GM19328 (cell line): ENCODE results near the gene VPS26B.
"Not testable (repeated sequence)": the region's sequence is repeated elsewhere in the genome, so short reads cannot be mapped to it uniquely, and the experiment has no call there.

Source experiments
- ATAC-seq: cut with Tn5 transposase; IDR thresholded peaks from one replicate; pipeline ENCODE4 v1.9.1; 2021; ENCODE audit warnings: mild to moderate bottlenecking, moderate library complexity; ENCODE audit not compliant: unreplicated experiment

The VPS26B gene

DNA sequence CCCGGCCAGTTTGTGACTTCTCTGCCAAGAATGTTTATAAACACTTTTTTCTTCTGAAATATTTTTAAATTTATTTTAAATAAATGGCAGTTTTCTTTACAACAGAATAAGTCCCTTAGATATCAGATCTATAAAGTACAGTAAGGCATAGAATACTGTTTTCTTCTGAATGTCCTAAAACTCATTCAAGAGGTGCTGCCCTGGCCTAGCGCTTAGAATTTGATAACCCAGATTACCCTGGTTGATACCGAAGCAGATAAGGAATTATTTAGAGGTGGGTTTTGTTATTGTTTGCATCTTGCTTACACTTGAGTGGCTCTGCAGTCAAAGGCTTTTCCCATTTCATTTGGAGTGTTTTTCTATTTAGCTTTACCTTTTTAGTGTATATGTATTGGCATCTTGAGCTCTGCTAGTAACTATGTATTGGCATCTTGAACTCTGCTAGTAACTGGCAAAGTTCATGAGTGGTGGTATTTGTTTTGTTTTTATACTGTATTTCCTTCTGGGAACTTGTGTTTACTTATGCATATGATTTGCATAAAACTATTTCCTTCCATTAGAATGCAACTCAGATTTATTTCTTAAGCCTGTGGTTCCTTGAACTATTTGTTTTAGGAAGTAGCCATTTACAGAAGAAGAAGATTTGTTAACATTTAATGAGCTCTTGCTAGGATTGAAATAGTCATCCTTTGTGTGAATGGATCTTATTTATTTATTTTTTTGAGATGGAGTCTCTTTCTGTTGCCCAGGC, 30.1 kb downstream of the VPS26B start:
- ATAC-seq = no peak

DNA sequence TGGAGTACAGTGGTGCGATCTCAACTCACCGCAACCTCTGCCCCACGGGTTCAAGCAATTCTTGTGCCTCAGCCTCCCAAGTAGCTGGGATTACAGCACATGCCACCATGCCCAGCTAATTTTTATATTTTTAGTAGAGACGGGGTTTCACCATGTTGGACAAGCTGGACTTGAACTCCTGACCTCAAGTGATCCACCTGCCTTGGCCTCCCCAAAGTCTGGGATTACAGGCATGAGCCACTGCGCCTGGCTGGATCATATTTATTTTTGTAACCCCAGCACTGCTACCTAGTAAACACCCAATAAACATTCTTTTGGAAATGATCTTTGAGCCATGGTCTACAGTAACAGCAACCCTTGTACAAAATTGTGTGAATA, 30.7 kb downstream of the VPS26B start:
- not testable (repeated sequence) for ATAC-seq

DNA sequence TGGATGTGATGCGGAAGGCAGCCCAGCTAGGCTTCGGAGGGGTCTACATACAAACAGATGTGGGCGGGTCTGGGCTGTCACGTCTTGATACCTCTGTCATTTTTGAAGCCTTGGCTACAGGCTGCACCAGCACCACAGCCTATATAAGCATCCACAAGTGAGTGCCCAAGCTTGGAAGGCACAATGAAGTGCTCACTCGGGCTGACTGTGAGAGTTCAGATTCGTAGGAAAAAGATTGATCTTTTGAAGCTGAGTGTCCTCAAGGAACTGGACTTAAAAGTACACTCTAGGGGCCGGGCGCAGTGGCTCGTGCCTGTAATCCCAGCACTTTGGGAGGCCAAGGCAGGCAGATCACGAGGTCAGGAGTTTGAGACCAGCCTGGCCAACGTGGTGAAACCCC, 32.6 kb downstream of the VPS26B start:
- ATAC-seq = no peak

- ATAC-seq = no peak
Observed at GRCh38 chr11:134258577-134258976, 34.1 kb downstream of the VPS26B start.

DNA sequence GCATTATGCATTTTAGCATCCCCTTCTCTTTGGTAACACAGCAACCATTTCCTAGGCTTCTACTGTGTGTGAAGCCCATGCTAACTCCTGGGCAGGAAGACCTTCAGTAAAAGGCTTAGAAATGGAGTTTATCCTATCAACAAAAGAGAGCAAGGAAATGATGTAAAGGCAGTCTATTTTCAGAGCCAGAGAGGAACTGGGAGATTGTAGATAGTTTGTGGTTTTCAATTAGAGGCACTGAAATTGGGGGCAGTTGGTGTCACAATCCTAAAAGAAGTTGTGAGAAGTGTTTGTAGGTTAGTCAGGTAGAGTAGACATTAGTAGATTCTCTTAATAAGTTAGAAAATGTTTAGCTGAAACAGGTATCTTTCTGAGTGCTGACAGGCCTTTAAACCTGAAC, 36.0 kb downstream of the VPS26B start:
- no peak for ATAC-seq

- ATAC-seq = no peak
Observed at GRCh38 chr11:134260983-134261382, 36.5 kb downstream of the VPS26B start.

DNA sequence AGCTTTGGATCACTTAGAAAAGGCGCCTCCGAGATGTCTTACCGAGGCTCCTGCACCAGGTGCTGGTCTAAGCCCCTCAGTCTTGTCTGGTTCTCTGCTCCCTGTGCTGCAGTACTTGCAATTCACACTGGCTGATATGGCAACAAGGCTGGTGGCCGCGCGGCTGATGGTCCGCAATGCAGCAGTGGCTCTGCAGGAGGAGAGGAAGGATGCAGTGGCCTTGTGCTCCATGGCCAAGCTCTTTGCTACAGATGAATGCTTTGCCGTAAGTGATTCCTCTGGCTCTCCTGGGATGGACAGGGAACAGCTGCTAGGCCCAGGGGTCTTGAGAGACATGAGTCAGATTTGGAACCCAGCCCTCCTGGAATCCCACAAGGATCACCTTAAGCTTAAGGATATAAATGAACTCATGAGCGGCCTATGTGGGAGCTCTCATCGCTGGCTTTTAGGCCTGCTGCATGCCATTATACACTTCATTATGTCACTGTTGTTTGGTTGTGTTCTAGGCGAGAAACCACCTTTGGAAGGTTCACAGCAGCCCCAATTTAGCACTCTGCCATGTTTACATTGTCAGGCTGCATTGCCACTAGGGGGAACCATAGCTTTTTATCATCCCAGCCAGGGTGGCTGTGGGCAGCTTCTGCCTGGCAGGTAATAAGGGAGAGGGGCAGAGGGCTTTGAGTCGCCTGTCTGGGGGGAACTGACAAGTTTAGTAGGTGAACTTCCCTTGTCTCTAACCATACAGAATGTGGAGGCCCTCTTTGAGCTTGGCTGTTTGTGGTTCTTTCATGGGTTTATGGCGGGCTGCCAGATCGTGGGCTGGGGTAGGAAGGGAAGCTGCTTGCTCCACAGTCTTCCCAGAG, 37.4 kb downstream of the VPS26B start:
- no peak for ATAC-seq

DNA sequence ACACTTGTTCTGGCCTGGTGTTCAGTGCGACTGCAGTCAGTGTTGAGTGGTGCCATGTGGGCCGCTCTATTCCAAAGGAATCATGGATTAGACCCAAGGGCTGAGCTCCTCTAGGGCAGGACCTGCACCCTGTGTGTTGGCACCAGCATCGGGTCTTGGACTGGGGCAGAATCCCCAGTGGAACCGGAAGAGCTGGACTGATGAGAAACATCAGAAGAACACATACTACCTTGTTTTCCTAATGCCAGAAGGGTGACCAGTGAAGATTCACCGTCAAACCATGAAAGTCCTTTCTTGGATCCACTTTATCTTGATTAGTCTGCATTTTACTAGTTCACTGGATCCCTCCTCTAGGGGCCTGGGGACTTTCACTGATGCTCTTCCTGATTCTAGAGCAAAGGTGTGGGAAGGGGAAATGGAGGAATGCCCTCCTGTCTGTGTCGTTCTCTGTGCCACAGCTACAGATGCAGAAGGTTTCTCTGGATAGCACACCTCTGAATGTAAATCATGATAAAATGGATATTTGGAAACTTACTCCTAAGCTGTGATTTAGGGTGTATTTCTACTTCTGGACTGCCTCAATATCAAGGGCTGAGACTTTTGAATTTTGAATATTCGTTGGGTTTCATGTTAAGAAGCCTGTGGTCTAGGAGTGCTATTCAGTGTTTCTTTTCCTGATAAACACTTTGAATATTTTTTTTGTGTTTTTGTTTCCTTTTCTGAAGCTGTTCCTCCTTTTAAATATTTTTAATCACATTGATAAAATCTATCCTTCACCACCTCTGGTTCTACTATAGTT, 40.7 kb downstream of the VPS26B start:
- no peak for ATAC-seq

DNA sequence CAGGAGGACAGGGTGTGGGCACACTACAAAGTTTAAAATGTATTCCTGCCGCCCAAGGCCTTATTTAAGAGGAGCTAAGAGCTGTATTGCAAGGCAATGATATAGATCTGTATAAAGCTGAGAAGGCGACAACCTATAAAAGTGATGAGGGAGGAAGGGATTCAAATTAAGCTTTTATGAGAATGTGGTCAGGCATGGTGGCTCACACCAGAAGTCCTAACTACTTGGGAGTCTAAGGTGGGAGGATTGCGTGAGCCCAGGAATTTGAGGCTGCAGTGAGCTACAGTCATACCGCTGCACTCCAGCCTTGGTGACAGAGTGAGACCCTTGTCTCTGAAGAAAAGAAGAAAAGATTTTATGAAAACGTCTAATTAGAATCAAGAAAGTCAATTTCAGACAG, 42.0 kb downstream of the VPS26B start:
- ATAC-seq = no peak

GRCh38 chr11:134266841-134267251, 42.4 kb downstream of the VPS26B start:
- ATAC-seq = no peak

- no peak for ATAC-seq
Observed at GRCh38 chr11:134267461-134267860, 43.0 kb downstream of the VPS26B start.

DNA sequence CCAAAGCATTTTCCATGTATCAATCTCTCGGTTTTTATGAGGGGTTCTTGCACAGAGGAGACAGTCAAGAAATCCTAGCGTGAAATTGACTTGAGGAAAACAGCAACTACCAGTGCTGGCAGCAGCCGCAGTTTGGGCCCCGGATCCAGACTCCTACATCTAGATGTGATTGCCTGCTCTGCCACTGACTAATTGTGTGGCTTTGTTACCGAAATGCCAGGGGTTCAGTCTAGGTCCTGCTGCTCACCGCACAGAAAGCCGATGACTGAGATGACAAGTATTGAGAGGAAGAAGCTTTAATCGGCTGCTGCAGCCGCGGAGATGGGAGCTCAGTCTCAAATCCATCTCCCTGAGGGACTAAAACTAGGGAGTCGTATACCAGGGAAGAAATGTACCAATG, 43.5 kb downstream of the VPS26B start:
- no peak for ATAC-seq

DNA sequence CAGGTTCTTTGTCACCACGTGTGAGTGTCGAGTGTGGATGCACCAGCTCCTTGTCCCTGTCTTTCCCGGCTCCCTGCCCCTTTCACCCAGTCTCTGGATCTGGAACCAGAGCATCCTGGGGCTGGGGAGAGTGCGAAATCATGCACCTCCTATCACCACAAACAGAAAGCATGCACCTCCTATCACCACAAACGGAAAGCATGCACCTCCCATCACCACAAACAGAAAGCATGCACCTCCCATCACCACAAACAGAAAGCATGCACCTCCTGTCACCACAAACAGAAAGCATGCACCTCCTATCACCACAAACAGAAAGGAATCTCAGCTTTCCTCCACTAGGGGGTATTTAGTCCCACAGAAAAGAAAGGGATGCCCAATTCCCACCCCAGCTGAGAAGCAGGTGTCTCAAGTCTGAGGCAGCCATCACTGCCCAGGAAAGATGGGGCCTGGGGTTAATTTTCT, 45.8 kb downstream of the VPS26B start:
- ATAC-seq = no peak

GRCh38 chr11:134271978-134272377, 47.5 kb downstream of the VPS26B start:
- ATAC-seq = no peak

- no peak for ATAC-seq
Observed at GRCh38 chr11:134272381-134273316, 48.2 kb downstream of the VPS26B start.

- no peak for ATAC-seq
Observed at GRCh38 chr11:134273317-134273712, 48.8 kb downstream of the VPS26B start.

- ATAC-seq = no peak
Observed at GRCh38 chr11:134275188-134275533, 50.7 kb downstream of the VPS26B start.

DNA sequence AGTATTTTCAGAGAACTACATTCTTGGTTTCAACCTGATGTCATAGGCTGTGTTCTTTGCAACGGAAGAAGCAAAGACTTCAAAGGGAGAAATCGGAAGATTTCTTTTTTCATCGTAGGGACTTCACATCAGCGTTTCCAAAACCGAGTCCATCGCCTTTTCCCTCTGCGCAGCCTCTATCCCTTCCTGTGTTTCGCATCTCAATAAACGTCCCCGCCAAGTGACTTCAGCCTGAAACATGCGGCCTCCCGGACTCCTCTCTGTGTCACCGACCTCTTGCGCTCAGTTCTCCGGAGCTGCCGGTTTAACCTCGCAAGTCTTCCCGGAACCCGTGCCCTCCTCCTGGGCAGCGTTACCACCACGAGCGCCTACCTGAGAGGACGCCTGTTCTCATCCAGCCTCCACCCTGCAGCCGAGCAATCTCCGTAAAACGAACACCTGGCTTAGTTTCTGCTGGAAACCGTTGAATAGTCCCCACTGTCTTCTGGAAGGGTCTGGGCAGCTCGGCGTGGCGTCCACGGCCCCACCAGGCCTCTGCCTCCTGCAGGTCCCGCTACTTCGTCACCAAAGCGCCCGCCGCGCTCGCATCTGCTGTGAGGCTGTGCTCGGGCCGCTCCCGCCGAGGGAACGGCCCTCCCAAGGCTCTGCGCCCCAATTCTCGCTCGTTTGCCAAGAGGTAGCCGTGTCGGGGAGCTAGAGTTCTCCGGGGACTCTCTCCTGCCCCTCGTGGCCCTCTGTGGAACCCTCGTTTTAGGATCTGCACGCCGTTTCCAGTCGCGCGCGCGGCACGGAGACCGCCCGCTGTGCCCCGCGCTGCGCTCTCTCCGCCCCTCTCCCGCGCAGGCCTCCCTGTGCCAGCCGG, 51.3 kb downstream of the VPS26B start, which contains the start of gene GLB1L3:
Gene GLB1L3, plus strand, starts transcription at position 846 of the 862 bp plus-strand sequence. CDS start 362 bp downstream, outside the sequence.
- ATAC-seq = no peak
